ENCODE data around the gene IGF2BP3. TPM values are rescaled to one million over a fixed set of nuclear protein-coding genes. Genes with fewer than 3 reads are reported as not detected.

The IGF2BP3 gene
- total RNA-seq, 1 experiment from 2014 or later = 75.3 TPM

DNA sequence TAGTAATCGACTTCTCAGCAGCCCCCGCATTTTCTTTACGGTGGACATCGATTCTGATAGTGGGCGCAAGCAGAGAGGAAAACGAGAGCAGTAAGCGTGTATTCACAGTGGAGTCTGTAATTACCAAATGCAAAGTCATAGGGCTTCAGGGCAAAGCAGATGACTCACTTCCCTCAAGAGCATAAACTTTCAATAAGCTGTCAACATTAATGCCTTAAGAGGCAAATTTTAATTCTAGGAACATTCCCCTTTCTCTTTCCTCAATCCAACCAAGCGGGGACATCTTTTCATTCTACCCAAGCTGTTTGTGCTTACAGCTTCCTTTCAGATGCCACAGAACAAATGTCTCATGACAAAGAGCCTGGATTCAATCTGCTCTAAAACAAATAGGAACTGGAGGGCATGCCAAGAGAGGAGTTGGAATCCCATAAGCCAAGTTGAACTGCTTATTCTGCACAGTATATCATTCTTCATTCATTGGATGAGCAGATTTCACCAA lies 122.6 kb downstream of the IGF2BP3 start:
- peaks cover 25% of the 10 kb centered on the region for H3K36me3 ChIP-seq (ENCODE audit: insufficient read depth, low read length, poor library complexity, severe bottlenecking)
- TF ChIP-seq, protein P1, sequence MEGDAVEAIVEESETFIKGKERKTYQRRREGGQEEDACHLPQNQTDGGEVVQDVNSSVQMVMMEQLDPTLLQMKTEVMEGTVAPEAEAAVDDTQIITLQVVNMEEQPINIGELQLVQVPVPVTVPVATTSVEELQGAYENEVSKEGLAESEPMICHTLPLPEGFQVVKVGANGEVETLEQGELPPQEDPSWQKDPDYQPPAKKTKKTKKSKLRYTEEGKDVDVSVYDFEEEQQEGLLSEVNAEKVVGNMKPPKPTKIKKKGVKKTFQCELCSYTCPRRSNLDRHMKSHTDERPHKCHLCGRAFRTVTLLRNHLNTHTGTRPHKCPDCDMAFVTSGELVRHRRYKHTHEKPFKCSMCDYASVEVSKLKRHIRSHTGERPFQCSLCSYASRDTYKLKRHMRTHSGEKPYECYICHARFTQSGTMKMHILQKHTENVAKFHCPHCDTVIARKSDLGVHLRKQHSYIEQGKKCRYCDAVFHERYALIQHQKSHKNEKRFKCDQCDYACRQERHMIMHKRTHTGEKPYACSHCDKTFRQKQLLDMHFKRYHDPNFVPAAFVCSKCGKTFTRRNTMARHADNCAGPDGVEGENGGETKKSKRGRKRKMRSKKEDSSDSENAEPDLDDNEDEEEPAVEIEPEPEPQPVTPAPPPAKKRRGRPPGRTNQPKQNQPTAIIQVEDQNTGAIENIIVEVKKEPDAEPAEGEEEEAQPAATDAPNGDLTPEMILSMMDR (conservative IDR thresholded peaks at IDR 0.05; ENCODE audit: low read depth, low read length) = no peak
- TF ChIP-seq EZH2 (IDR thresholded peaks at IDR 0.05; ENCODE audit: borderline replicate concordance, low read depth, low read length, poor library complexity, severe bottlenecking) = no peak
- peaks cover 73% of the 10 kb centered on the region for H3K4me1 ChIP-seq (ENCODE audit: insufficient read depth, low read length, poor library complexity, severe bottlenecking)
- no peaks in the 10 kb centered on the region for H3K27me3 ChIP-seq (replicated peaks; ENCODE audit: insufficient read depth, low read depth, low read length, poor library complexity)
- no TSS peak for BruUV-seq (replicated peaks)
- ChIA-PET CTCF (no interaction called here), POLR2A (ENCODE audit: low non-redundant PET) (interaction anchor here (0.6 kb wide), 2 partner anchors 29 to 120 kb away, joined by 3 read pairs; no protein-coding TSS in a partner anchor)
- no peaks in the 10 kb centered on the region for H3K9me3 ChIP-seq (ENCODE audit: low read depth, low read length, poor library complexity, severe bottlenecking)
- DNase-seq (ENCODE audit: low spot score) = peak; percentile 90
- H3K27ac ChIP-seq (ENCODE audit: low read depth, low read length, poor library complexity, severe bottlenecking) = peak overlapping the region; percentile 60
- H3K4me3 ChIP-seq (ENCODE audit: low read depth, low read length, poor library complexity, severe bottlenecking) = peak overlapping the region; percentile 3
- intact Hi-C loops (cut with micrococcal nuclease; ENCODE audit: unreplicated experiment) = no loop called here

DNA sequence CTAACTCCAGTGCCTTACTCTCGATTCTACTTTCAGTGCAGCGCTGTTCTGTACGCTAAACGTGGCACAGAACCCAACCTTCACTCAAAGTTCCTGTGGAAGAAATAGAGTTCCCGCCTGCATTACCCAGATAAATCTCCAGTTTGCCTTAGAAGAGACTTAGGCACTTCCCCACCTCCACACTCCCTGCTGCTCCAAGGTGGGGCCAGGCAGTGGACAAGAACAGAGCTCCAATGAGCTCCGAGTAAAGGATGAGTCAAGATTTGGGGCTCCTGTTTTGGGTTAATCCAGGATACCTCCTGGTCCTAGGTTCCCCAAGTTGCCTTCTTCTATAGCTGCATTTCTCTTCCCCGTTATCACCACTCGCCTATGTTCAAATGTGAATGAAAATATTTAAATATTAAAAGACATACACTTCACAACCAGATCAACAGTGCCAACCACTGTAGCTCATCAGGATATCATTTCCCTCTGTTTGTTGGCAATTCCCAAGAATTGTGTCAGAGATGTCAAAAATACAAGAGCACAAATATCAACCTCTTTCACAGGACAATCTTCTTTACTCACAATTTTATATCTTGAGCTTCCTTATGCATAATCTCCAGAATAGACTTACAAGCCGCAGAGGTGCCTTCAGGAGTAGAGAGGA lies 123.1 kb downstream of the IGF2BP3 start:
- intact Hi-C loops (cut with micrococcal nuclease; ENCODE audit: unreplicated experiment) = no loop called here
- ChIA-PET POLR2A (ENCODE audit: low non-redundant PET) (interaction anchor here (0.6 kb wide), 2 partner anchors 28 to 120 kb away, joined by 3 read pairs; no protein-coding TSS in a partner anchor), CTCF (no interaction called here)
- peaks cover 25% of the 10 kb centered on the region for H3K36me3 ChIP-seq (ENCODE audit: insufficient read depth, low read length, poor library complexity, severe bottlenecking)
- H3K4me1 ChIP-seq (ENCODE audit: insufficient read depth, low read length, poor library complexity, severe bottlenecking) = peaks cover 79% of the 10 kb centered on the region
- DNase-seq (ENCODE audit: low spot score) = no peak
- H3K4me3 ChIP-seq (ENCODE audit: low read depth, low read length, poor library complexity, severe bottlenecking) = peak overlapping the region; percentile 3
- BruUV-seq (replicated peaks) = TSS peak; percentile 50
- H3K27ac ChIP-seq (ENCODE audit: low read depth, low read length, poor library complexity, severe bottlenecking) = peak overlapping the region; percentile 60
- no peaks in the 10 kb centered on the region for H3K27me3 ChIP-seq (replicated peaks; ENCODE audit: insufficient read depth, low read depth, low read length, poor library complexity)
- no peak for TF ChIP-seq EZH2 (IDR thresholded peaks at IDR 0.05; ENCODE audit: borderline replicate concordance, low read depth, low read length, poor library complexity, severe bottlenecking)
- TF ChIP-seq, protein P1 (conservative IDR thresholded peaks at IDR 0.05; ENCODE audit: low read depth, low read length) = no peak
- H3K9me3 ChIP-seq (ENCODE audit: low read depth, low read length, poor library complexity, severe bottlenecking) = no peaks in the 10 kb centered on the region

GRCh38 chr7:23346316-23346715 lies 124.0 kb downstream of the IGF2BP3 start:
- no peak for DNase-seq (ENCODE audit: low spot score)
- no peak overlapping the region for H3K4me3 ChIP-seq (ENCODE audit: low read depth, low read length, poor library complexity, severe bottlenecking)
- intact Hi-C loops (cut with micrococcal nuclease; ENCODE audit: unreplicated experiment) = no loop called here
- peaks cover 76% of the 10 kb centered on the region for H3K4me1 ChIP-seq (ENCODE audit: insufficient read depth, low read length, poor library complexity, severe bottlenecking)
- H3K9me3 ChIP-seq (ENCODE audit: low read depth, low read length, poor library complexity, severe bottlenecking) = no peaks in the 10 kb centered on the region
- BruUV-seq (replicated peaks) = no TSS peak
- TF ChIP-seq EZH2 (IDR thresholded peaks at IDR 0.05; ENCODE audit: borderline replicate concordance, low read depth, low read length, poor library complexity, severe bottlenecking) = no peak
- TF ChIP-seq, protein P1 (conservative IDR thresholded peaks at IDR 0.05; ENCODE audit: low read depth, low read length) = no peak
- CTCF ChIA-PET = no interaction called here
- H3K27ac ChIP-seq (ENCODE audit: low read depth, low read length, poor library complexity, severe bottlenecking) = no peak overlapping the region
- H3K27me3 ChIP-seq (replicated peaks; ENCODE audit: insufficient read depth, low read depth, low read length, poor library complexity) = no peaks in the 10 kb centered on the region
- POLR2A ChIA-PET (ENCODE audit: low non-redundant PET) = no interaction called here
- H3K36me3 ChIP-seq (ENCODE audit: insufficient read depth, low read length, poor library complexity, severe bottlenecking) = peaks cover 30% of the 10 kb centered on the region
